CD14-positive monocyte (primary cell): ENCODE measurements around the gene PCK2. TPM values are rescaled to one million over a fixed set of nuclear protein-coding genes. Genes with fewer than 3 reads are reported as not detected.

Experiments used
- DNase-seq, 3 donors: peaks; one replicate each; pipeline ENCODE4 v3.0.0-alpha.2; 2011 to 2022
- H2AFZ ChIP-seq: 2 replicates; pipeline ENCODE4 v1.6.0; 2012; ENCODE audit warnings: mild to moderate bottlenecking, low read depth, low read length, inconsistent platforms; ENCODE audit not compliant: insufficient read depth, poor library complexity, severe bottlenecking
- H3K27ac ChIP-seq, 2 donors: 1 replicate in 1 of 2; 2 replicates in 1 of 2; pipeline ENCODE4 v1.5.1; 2012 to 2013; ENCODE audit warnings: low read length in 2 of 2, control low read depth in 1 of 2, inconsistent platforms in 1 of 2, low read depth in 1 of 2, mild to moderate bottlenecking in 1 of 2
- H3K27me3 ChIP-seq, 2 donors: one replicate each; pipeline versions ENCODE4 v1.6.0 to v1.6.1; 2011 to 2013; ENCODE audit warnings: low read length in 2 of 2; ENCODE audit not compliant: control insufficient read depth in 2 of 2, insufficient read depth in 2 of 2
- H3K36me3 ChIP-seq, 2 donors: replicated peaks in 1 of 2; 1 replicate in 1 of 2; 2 replicates in 1 of 2; pipeline versions ENCODE4 v1.5.1 to v1.6.1; 2012 to 2013; ENCODE audit warnings: low read length in 2 of 2, control low read depth in 1 of 2, inconsistent platforms in 1 of 2, mild to moderate bottlenecking in 1 of 2; ENCODE audit not compliant: insufficient read depth in 2 of 2, control insufficient read depth in 1 of 2
- H3K4me1 ChIP-seq, 2 donors: 1 replicate in 1 of 2; 2 replicates in 1 of 2; pipeline versions ENCODE4 v1.5.1 to v1.6.1; 2012 to 2013; ENCODE audit warnings: low read length in 2 of 2, control low read depth in 1 of 2, inconsistent platforms in 1 of 2, mild to moderate bottlenecking in 1 of 2, moderate library complexity in 1 of 2; ENCODE audit not compliant: insufficient read depth in 2 of 2, control insufficient read depth in 1 of 2
- H3K4me2 ChIP-seq: replicated peaks from 2 replicates; pipeline ENCODE3; 2012; ENCODE audit warnings: low read length, moderate library complexity, mild to moderate bottlenecking; ENCODE audit not compliant: poor library complexity, severe bottlenecking; ENCODE audit errors: extremely low read depth
- H3K4me3 ChIP-seq, 3 experiments: fragments of 200-600 bp in 1 of 3; sonication (generic) in 1 of 3; replicated peaks in 1 of 3; 1 replicate in 2 of 3; 2 replicates in 1 of 3; pipeline ENCODE4 v1.5.1; 2011 to 2013; ENCODE audit warnings: low read length in 3 of 3, mild to moderate bottlenecking in 3 of 3, control low read depth in 2 of 3, low read depth in 2 of 3, inconsistent platforms in 1 of 3, moderate library complexity in 1 of 3
- H3K79me2 ChIP-seq: 2 replicates; pipeline ENCODE4 v1.6.0; 2012; ENCODE audit warnings: mild to moderate bottlenecking, control low read depth, inconsistent platforms, low read length, moderate library complexity; ENCODE audit not compliant: insufficient read depth
- H3K9ac ChIP-seq: 2 replicates; pipeline ENCODE4 v1.6.0; 2017; ENCODE audit warnings: low read length, mild to moderate bottlenecking; ENCODE audit not compliant: insufficient read depth, poor library complexity, severe bottlenecking
- H3K9me3 ChIP-seq, 2 donors: replicated peaks in 1 of 2; 1 replicate in 1 of 2; 2 replicates in 1 of 2; pipeline versions ENCODE4 v1.5.1 to v1.6.1; 2012 to 2013; ENCODE audit warnings: low read length in 2 of 2, control low read depth in 1 of 2; ENCODE audit not compliant: control insufficient read depth in 1 of 2, insufficient read depth in 1 of 2
- H4K20me1 ChIP-seq: 2 replicates; pipeline ENCODE4 v1.6.0; 2012; ENCODE audit warnings: mild to moderate bottlenecking, low read length, control low read depth, moderate library complexity; ENCODE audit not compliant: insufficient read depth
- H3K27ac Mint-ChIP-seq, 7 donors: one replicate each; pipeline ENCODE4 v1.8.0; 2020; ENCODE audit warnings: mild to moderate bottlenecking in 7 of 7, mixed read lengths in 7 of 7, moderate library complexity in 6 of 7, inconsistent platforms in 2 of 7
- H3K27me3 Mint-ChIP-seq, 3 donors: one replicate each; pipeline ENCODE4 v1.8.0; 2021 to 2022; ENCODE audit warnings: low read depth in 3 of 3, mild to moderate bottlenecking in 3 of 3, mixed read lengths in 3 of 3, moderate library complexity in 3 of 3, inconsistent platforms in 1 of 3
- H3K36me3 Mint-ChIP-seq, 2 donors: one replicate each; pipeline ENCODE4 v1.8.0; 2020; ENCODE audit warnings: mixed read lengths in 2 of 2, inconsistent platforms in 1 of 2, mild to moderate bottlenecking in 1 of 2
- H3K4me1 Mint-ChIP-seq: one replicate; pipeline ENCODE4 v1.8.0; 2020; ENCODE audit warnings: mild to moderate bottlenecking, mixed read lengths
- H3K4me3 Mint-ChIP-seq, 2 donors: one replicate each; pipeline ENCODE4 v1.8.0; 2020; ENCODE audit warnings: mild to moderate bottlenecking in 2 of 2, mixed read lengths in 2 of 2, moderate library complexity in 1 of 2
- H3K9me3 Mint-ChIP-seq, 7 donors: one replicate each; pipeline ENCODE4 v1.8.0; 2020 to 2022; ENCODE audit warnings: mixed read lengths in 7 of 7, mild to moderate bottlenecking in 6 of 7, moderate library complexity in 6 of 7, inconsistent platforms in 2 of 7
- CTCF ChIP-seq: fragments of 200-600 bp; IDR thresholded peaks from one replicate; pipeline ENCODE4 v1.8.0; 2022; ENCODE audit warnings: antibody characterized with exemption, mild to moderate bottlenecking
- WGBS: methylation state at CpG from one replicate; pipeline ENCODE4 v1.1.5; 2013; ENCODE audit warnings: missing lambda C conversion rate; ENCODE audit not compliant: insufficient coverage; 5-methylcytosine and 5-hydroxymethylcytosine counted together
- intact Hi-C, 2 donors: fragments of 100-400 bp; cut with micrococcal nuclease; formaldehyde crosslinking; loops; one replicate each; pipeline versions ENCODE4 v1.15.0 to v1.15.1; 2023
- polyA plus RNA-seq, 3 donors: library from polyadenylated mRNA; depleted of rRNA in 1 of 3; unstranded in 2 of 3; stranded (reverse) in 1 of 3; fragments of 300-500 nt in 2 of 3; fragments of >200 nt in 1 of 3; fragmentation: Illumina TruSeq in 2 of 3; gene quantifications; 1 replicate in 2 of 3; 2 replicates in 1 of 3; pipeline ENCODE4 v1.2.3, GENCODE V29; 2012 to 2021

PCK2 gene
- polyA plus RNA-seq, 3 donors, result 29.9 to 34.2 (median 31.3) TPM

- H3K27ac Mint-ChIP-seq, result no peak overlapping the region
- peaks cover 5 to 15% (median 15%) of the 10 kb centered on the region in 3 donors for H3K27me3 Mint-ChIP-seq
- Histone ChIP-seq H3K4me2 (no peak overlapping the region), H3K9me3 (no peaks in the 10 kb centered on the region), H3K4me3 (no peak overlapping the region), H2AFZ (no peak overlapping the region), H3K9ac (no peak overlapping the region), H3K79me2 (no peaks in the 10 kb centered on the region), H3K27ac (no peak overlapping the region), H3K4me1 (no peaks in the 10 kb centered on the region), H3K27me3 (no peaks in the 10 kb centered on the region), H4K20me1 (no peaks in the 10 kb centered on the region), H3K36me3 (no peaks in the 10 kb centered on the region)
- peaks cover 15% of the 10 kb centered on the region for H3K4me1 Mint-ChIP-seq
- TF ChIP-seq CTCF, result no peak
- no peak for DNase-seq
- WGBS, result 91% methylated on average over 13 of the region's 26 CpGs
- no peaks in the 10 kb centered on the region for H3K9me3 Mint-ChIP-seq
- no peaks in the 10 kb centered on the region for H3K36me3 Mint-ChIP-seq
- H3K4me3 Mint-ChIP-seq, result no peak overlapping the region
- intact Hi-C loops, result no loop called here
Observed at GRCh38 chr14:24072881-24073877, 20.9 kb upstream of the PCK2 start.

- H3K9me3 ChIP-seq, result no peaks in the 10 kb centered on the region
- WGBS, result 89% methylated on average over 6 of the region's 11 CpGs
- Mint-ChIP-seq H3K4me3 (no peak overlapping the region), H3K27me3 (peaks cover 13 to 19% (median 17%) of the 10 kb centered on the region in 3 donors), H3K9me3 (no peaks in the 10 kb centered on the region), H3K4me1 (peaks cover 15% of the 10 kb centered on the region), H3K27ac (peak overlapping the region in 1 of 7 donors; percentile 26), H3K36me3 (peaks cover 0 to under 1% of the 10 kb centered on the region in 2 donors)
- no peak overlapping the region for H3K9ac ChIP-seq
- DNase-seq, result no peak
- H2AFZ ChIP-seq, result no peak overlapping the region
- TF ChIP-seq CTCF, result no peak
- H3K4me2 ChIP-seq, result no peak overlapping the region
- no peak overlapping the region for H3K27ac ChIP-seq
- intact Hi-C loops, result no loop called here
- no peak overlapping the region for H3K4me3 ChIP-seq
- H3K27me3 ChIP-seq, result peaks cover 0 to 6% of the 10 kb centered on the region in 2 donors
- H4K20me1 ChIP-seq, result no peaks in the 10 kb centered on the region
- no peaks in the 10 kb centered on the region for H3K4me1 ChIP-seq
- H3K79me2 ChIP-seq, result no peaks in the 10 kb centered on the region
- no peaks in the 10 kb centered on the region for H3K36me3 ChIP-seq
Observed at GRCh38 chr14:24074625-24075484, 19.3 kb upstream of the PCK2 start.
